WTC11 (cell line): ENCODE data around the gene BOK. TPM values are rescaled to one million over a fixed set of nuclear protein-coding genes. Genes with fewer than 3 reads are reported as not detected.
A peak's percentile ranks its signal among the peaks of the same experiment; 100 is the strongest.

Experiments used
- CBFB ChIP-seq: sonication (generic); formaldehyde crosslinking; IDR thresholded peaks from 2 replicates; pipeline ENCODE4 v1.8.1; 2022; ENCODE audit warnings: mild to moderate bottlenecking, low read depth, missing genetic modification reagents
- EMX1 ChIP-seq: fragments of 250-450 bp; sonication (Bioruptor Pico); IDR thresholded peaks from 2 replicates; pipeline ENCODE4 v1.8.0; 2021; ENCODE audit warnings: mild to moderate bottlenecking
- HMGA2 ChIP-seq: fragments of 250-450 bp; sonication (Bioruptor Pico); IDR thresholded peaks from 2 replicates; pipeline ENCODE4 v1.4.0; 2021; ENCODE audit warnings: mild to moderate bottlenecking, moderate library complexity
- HMGXB4 ChIP-seq: sonication (generic); formaldehyde crosslinking; IDR thresholded peaks from 2 replicates; pipeline ENCODE4 v1.8.1; 2023; ENCODE audit warnings: mild to moderate bottlenecking, moderate library complexity, missing genetic modification reagents
- IRF1 ChIP-seq: sonication (generic); formaldehyde crosslinking; IDR thresholded peaks from 2 replicates; pipeline ENCODE4 v1.8.0; 2023; ENCODE audit warnings: missing genetic modification reagents
- JAZF1 ChIP-seq: fragments of 250-450 bp; sonication (Bioruptor Pico); IDR thresholded peaks from 2 replicates; pipeline ENCODE4 v1.9.0; 2021; ENCODE audit warnings: moderate library complexity, mild to moderate bottlenecking, inconsistent platforms
- KAT7 ChIP-seq: sonication (generic); formaldehyde crosslinking; IDR thresholded peaks from 2 replicates; pipeline ENCODE4 v1.8.1; 2023; ENCODE audit warnings: missing genetic modification reagents, mild to moderate bottlenecking, borderline replicate concordance
- NFE2L1 ChIP-seq: sonication (generic); formaldehyde crosslinking; IDR thresholded peaks from 2 replicates; pipeline ENCODE4 v1.8.1; 2023; ENCODE audit warnings: missing genetic modification reagents
- NFYB ChIP-seq: sonication (generic); formaldehyde crosslinking; conservative IDR thresholded peaks from 2 replicates; pipeline ENCODE4 v1.8.0; 2022; ENCODE audit warnings: low read depth, missing genetic modification reagents
- NR3C1 ChIP-seq: sonication (generic); formaldehyde crosslinking; conservative IDR thresholded peaks from 2 replicates; pipeline ENCODE4 v1.8.1; 2023; ENCODE audit warnings: low read depth, mild to moderate bottlenecking, missing genetic modification reagents
- RELA ChIP-seq: sonication (generic); formaldehyde crosslinking; IDR thresholded peaks from 2 replicates; pipeline ENCODE4 v1.8.1; 2022; ENCODE audit warnings: missing genetic modification reagents, mild to moderate bottlenecking, borderline replicate concordance
- TEAD1 ChIP-seq: sonication (generic); formaldehyde crosslinking; IDR thresholded peaks from 2 replicates; pipeline ENCODE4 v1.8.0; 2022; ENCODE audit warnings: mild to moderate bottlenecking, missing genetic modification reagents
- ZBTB21 ChIP-seq: sonication (generic); formaldehyde crosslinking; IDR thresholded peaks from 2 replicates; pipeline ENCODE4 v1.8.1; 2023; ENCODE audit warnings: mild to moderate bottlenecking, missing genetic modification reagents, borderline replicate concordance
- ZNF219 ChIP-seq: sonication (generic); formaldehyde crosslinking; IDR thresholded peaks from 2 replicates; pipeline ENCODE4 v1.8.0; 2023; ENCODE audit warnings: missing genetic modification reagents, mild to moderate bottlenecking, borderline replicate concordance
- total RNA-seq: library from RNA; stranded (reverse); gene quantifications from 3 replicates; pipeline ENCODE4 v1.2.3, GENCODE V29; 2021
- TF ChIP-seq, protein P1 (sequence below): sonication (generic); formaldehyde crosslinking; conservative IDR thresholded peaks from 2 replicates; pipeline ENCODE4 v1.8.1; 2023; ENCODE audit warnings: mild to moderate bottlenecking, low read depth, missing genetic modification reagents, moderate library complexity
- TF ChIP-seq, protein P2 (sequence below): fragments of 250-450 bp; sonication (Bioruptor Pico); IDR thresholded peaks from 2 replicates; pipeline ENCODE4 v1.9.0; 2021; ENCODE audit warnings: mild to moderate bottlenecking, borderline replicate concordance
- TF ChIP-seq, protein P3 (sequence below): sonication (generic); formaldehyde crosslinking; IDR thresholded peaks from 2 replicates; pipeline ENCODE4 v1.8.1; 2023; ENCODE audit warnings: mild to moderate bottlenecking, missing genetic modification reagents, borderline replicate concordance
- TF ChIP-seq, protein P4 (sequence below): sonication (generic); formaldehyde crosslinking; IDR thresholded peaks from 2 replicates; pipeline ENCODE4 v1.8.1; 2022; ENCODE audit warnings: mild to moderate bottlenecking, moderate library complexity, missing genetic modification reagents
- TF ChIP-seq, protein P5 (sequence below): sonication (generic); formaldehyde crosslinking; IDR thresholded peaks from 2 replicates; pipeline ENCODE4 v1.8.1; 2023; ENCODE audit warnings: mild to moderate bottlenecking, missing genetic modification reagents
- TF ChIP-seq, protein P6 (sequence below): sonication (generic); formaldehyde crosslinking; IDR thresholded peaks from 2 replicates; pipeline ENCODE4 v1.8.1; 2023; ENCODE audit warnings: mild to moderate bottlenecking, missing genetic modification reagents, moderate library complexity

BOK gene
- total RNA-seq, 1 experiment from 2014 or later: 39.4 TPM

DNA sequence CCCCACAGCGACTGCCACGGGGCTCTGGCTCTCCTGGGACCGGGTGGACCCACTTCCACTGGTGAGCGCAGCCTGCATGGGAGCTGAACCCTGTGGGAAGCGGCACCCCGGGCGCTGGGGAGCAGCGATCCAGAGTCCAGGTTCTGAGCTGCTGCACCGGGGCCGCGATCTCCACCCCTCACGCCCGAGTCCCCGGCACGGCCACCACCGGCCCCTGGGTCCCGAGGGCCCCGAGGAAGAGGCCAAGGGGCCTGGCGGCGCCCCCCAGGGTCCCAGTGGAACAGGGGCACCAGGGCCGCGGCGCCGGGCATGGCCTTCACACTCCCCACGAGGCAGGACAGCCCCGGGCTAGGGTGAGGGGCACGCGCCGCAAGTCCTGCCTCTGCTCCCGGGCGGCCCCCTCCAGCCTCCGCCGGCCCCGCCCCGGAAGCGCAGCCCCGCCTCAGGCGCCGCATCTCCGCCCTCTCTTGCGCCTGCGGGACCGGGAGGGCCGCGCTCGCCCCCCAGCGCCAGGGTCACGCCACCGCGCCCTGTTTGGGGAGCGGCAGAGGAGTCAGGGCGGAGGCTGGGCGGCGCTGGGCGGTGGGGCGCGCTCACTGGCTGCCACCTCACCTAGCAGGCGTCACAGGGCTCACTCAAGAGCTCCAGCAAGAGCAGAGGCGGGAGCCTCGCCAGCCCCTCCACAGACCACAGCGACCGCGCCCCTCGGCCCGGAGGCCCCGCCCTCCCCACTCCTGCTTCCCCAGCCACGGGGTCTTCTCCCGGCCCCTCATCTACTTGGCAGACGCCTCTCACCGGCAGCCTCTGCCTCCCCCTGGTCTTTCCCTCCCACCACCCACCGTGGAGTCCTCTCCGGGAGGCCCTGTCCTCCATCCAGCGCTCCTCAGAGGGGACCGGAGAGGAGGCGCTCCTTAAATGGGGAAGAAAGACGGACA, 51.6 kb downstream of the BOK start (continued):
- TF ChIP-seq, protein P1, sequence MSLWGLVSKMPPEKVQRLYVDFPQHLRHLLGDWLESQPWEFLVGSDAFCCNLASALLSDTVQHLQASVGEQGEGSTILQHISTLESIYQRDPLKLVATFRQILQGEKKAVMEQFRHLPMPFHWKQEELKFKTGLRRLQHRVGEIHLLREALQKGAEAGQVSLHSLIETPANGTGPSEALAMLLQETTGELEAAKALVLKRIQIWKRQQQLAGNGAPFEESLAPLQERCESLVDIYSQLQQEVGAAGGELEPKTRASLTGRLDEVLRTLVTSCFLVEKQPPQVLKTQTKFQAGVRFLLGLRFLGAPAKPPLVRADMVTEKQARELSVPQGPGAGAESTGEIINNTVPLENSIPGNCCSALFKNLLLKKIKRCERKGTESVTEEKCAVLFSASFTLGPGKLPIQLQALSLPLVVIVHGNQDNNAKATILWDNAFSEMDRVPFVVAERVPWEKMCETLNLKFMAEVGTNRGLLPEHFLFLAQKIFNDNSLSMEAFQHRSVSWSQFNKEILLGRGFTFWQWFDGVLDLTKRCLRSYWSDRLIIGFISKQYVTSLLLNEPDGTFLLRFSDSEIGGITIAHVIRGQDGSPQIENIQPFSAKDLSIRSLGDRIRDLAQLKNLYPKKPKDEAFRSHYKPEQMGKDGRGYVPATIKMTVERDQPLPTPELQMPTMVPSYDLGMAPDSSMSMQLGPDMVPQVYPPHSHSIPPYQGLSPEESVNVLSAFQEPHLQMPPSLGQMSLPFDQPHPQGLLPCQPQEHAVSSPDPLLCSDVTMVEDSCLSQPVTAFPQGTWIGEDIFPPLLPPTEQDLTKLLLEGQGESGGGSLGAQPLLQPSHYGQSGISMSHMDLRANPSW (CRISPR knock-in tag): no peak
- TF ChIP-seq, protein P2, sequence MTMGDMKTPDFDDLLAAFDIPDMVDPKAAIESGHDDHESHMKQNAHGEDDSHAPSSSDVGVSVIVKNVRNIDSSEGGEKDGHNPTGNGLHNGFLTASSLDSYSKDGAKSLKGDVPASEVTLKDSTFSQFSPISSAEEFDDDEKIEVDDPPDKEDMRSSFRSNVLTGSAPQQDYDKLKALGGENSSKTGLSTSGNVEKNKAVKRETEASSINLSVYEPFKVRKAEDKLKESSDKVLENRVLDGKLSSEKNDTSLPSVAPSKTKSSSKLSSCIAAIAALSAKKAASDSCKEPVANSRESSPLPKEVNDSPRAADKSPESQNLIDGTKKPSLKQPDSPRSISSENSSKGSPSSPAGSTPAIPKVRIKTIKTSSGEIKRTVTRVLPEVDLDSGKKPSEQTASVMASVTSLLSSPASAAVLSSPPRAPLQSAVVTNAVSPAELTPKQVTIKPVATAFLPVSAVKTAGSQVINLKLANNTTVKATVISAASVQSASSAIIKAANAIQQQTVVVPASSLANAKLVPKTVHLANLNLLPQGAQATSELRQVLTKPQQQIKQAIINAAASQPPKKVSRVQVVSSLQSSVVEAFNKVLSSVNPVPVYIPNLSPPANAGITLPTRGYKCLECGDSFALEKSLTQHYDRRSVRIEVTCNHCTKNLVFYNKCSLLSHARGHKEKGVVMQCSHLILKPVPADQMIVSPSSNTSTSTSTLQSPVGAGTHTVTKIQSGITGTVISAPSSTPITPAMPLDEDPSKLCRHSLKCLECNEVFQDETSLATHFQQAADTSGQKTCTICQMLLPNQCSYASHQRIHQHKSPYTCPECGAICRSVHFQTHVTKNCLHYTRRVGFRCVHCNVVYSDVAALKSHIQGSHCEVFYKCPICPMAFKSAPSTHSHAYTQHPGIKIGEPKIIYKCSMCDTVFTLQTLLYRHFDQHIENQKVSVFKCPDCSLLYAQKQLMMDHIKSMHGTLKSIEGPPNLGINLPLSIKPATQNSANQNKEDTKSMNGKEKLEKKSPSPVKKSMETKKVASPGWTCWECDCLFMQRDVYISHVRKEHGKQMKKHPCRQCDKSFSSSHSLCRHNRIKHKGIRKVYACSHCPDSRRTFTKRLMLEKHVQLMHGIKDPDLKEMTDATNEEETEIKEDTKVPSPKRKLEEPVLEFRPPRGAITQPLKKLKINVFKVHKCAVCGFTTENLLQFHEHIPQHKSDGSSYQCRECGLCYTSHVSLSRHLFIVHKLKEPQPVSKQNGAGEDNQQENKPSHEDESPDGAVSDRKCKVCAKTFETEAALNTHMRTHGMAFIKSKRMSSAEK (CRISPR knock-in tag): no peak
- TF ChIP-seq NFE2L1: no peak; the same call in 1 of the 2 replicates
- no peak for TF ChIP-seq KAT7 (CRISPR knock-in tag)
- TF ChIP-seq JAZF1: no peak
- 0 out of 2 replicates have a peak, but pooled peaks have one; percentile 24 for TF ChIP-seq CBFB (CRISPR knock-in tag)
- peak; percentile 90 for TF ChIP-seq HMGXB4
- TF ChIP-seq, protein P3, sequence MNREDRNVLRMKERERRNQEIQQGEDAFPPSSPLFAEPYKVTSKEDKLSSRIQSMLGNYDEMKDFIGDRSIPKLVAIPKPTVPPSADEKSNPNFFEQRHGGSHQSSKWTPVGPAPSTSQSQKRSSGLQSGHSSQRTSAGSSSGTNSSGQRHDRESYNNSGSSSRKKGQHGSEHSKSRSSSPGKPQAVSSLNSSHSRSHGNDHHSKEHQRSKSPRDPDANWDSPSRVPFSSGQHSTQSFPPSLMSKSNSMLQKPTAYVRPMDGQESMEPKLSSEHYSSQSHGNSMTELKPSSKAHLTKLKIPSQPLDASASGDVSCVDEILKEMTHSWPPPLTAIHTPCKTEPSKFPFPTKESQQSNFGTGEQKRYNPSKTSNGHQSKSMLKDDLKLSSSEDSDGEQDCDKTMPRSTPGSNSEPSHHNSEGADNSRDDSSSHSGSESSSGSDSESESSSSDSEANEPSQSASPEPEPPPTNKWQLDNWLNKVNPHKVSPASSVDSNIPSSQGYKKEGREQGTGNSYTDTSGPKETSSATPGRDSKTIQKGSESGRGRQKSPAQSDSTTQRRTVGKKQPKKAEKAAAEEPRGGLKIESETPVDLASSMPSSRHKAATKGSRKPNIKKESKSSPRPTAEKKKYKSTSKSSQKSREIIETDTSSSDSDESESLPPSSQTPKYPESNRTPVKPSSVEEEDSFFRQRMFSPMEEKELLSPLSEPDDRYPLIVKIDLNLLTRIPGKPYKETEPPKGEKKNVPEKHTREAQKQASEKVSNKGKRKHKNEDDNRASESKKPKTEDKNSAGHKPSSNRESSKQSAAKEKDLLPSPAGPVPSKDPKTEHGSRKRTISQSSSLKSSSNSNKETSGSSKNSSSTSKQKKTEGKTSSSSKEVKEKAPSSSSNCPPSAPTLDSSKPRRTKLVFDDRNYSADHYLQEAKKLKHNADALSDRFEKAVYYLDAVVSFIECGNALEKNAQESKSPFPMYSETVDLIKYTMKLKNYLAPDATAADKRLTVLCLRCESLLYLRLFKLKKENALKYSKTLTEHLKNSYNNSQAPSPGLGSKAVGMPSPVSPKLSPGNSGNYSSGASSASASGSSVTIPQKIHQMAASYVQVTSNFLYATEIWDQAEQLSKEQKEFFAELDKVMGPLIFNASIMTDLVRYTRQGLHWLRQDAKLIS (CRISPR knock-in tag): no peak
- TF ChIP-seq EMX1 (CRISPR knock-in tag): no peak
- TF ChIP-seq NFYB (CRISPR knock-in tag): no peak
- no peak for TF ChIP-seq NR3C1 (CRISPR knock-in tag)
- no peak for TF ChIP-seq IRF1 (CRISPR knock-in tag)
- TF ChIP-seq RELA (CRISPR knock-in tag): no peak
- no peak for TF ChIP-seq HMGA2
- peak; percentile 75 for TF ChIP-seq TEAD1
- TF ChIP-seq, protein P4, sequence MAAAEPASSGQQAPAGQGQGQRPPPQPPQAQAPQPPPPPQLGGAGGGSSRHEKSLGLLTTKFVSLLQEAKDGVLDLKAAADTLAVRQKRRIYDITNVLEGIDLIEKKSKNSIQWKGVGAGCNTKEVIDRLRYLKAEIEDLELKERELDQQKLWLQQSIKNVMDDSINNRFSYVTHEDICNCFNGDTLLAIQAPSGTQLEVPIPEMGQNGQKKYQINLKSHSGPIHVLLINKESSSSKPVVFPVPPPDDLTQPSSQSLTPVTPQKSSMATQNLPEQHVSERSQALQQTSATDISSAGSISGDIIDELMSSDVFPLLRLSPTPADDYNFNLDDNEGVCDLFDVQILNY: peak; percentile 93
- TF ChIP-seq, protein P5, sequence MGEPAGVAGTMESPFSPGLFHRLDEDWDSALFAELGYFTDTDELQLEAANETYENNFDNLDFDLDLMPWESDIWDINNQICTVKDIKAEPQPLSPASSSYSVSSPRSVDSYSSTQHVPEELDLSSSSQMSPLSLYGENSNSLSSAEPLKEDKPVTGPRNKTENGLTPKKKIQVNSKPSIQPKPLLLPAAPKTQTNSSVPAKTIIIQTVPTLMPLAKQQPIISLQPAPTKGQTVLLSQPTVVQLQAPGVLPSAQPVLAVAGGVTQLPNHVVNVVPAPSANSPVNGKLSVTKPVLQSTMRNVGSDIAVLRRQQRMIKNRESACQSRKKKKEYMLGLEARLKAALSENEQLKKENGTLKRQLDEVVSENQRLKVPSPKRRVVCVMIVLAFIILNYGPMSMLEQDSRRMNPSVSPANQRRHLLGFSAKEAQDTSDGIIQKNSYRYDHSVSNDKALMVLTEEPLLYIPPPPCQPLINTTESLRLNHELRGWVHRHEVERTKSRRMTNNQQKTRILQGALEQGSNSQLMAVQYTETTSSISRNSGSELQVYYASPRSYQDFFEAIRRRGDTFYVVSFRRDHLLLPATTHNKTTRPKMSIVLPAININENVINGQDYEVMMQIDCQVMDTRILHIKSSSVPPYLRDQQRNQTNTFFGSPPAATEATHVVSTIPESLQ (CRISPR knock-in tag): no peak
- TF ChIP-seq ZBTB21 (CRISPR knock-in tag): no peak; the same call in 1 of the 2 replicates
- TF ChIP-seq, protein P6, sequence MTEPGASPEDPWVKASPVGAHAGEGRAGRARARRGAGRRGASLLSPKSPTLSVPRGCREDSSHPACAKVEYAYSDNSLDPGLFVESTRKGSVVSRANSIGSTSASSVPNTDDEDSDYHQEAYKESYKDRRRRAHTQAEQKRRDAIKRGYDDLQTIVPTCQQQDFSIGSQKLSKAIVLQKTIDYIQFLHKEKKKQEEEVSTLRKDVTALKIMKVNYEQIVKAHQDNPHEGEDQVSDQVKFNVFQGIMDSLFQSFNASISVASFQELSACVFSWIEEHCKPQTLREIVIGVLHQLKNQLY (CRISPR knock-in tag): 0 out of 2 replicates have a peak, but pooled peaks have one; percentile 67
- no peak for TF ChIP-seq ZNF219 (CRISPR knock-in tag)
